Measurements from ENCODE around the gene EHMT1.
A peak's percentile ranks its signal among the peaks of the same experiment; 100 is the strongest.
"Not testable (repeated sequence)": the region's sequence is repeated elsewhere in the genome, so short reads cannot be mapped to it uniquely, and the experiment has no call there.

EHMT1 gene

GRCh38 chr9:137590469-137591383 lies 28.1 kb upstream of the EHMT1 start, which contains the start of gene ZMYND19:
Gene ZMYND19, minus strand, starts transcription at chr9:137590512. Its CDS starts 249 bp downstream, at chr9:137590263.
- DNase-seq: peak; percentile 91

- DNase-seq: no peak
Measured at GRCh38 chr9:137592767-137593166, 26.0 kb upstream of the EHMT1 start.

DNA sequence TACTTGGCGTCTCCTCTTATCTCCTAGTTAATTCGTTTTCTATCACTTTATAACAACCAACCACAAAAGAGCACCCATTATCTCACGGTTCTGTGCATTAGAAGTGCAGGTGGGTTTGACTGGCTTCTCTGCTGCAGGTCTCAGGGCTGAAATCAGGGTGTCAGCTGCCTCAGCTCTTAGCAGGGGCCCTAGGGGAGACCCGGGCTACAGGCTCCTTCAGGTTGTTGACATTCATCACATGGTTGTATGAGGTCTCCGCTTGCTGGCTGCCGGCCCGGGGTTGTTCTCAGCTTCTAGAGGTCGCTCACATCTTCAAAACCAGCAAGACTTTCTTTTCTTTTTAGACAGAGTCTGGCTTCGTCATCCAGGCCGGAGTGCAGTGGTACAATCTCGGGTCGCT lies 25.6 kb upstream of the EHMT1 start:
- DNase-seq: no peak

DNA sequence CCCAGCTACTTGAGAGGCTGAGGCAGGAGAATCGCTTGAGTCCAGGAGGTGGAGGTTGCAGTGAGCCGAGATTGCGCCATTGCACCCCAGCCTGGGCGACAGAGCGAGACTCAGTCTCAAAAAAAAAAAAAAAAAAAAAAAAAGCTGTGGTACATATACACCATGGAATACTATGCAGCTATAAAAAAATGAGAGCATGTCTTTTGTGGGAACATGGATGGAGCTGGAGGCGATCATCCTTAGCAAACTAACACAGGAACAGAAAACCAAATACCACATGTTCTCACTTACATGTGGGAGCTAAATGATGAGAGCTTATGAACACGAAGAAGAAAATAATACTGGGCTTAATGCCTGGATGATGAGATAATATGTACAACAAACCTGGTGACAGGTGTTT lies 22.2 kb upstream of the EHMT1 start:
- DNase-seq: not testable (repeated sequence)

- DNase-seq: no peak
Measured at GRCh38 chr9:137598943-137599342, 19.9 kb upstream of the EHMT1 start.

DNA sequence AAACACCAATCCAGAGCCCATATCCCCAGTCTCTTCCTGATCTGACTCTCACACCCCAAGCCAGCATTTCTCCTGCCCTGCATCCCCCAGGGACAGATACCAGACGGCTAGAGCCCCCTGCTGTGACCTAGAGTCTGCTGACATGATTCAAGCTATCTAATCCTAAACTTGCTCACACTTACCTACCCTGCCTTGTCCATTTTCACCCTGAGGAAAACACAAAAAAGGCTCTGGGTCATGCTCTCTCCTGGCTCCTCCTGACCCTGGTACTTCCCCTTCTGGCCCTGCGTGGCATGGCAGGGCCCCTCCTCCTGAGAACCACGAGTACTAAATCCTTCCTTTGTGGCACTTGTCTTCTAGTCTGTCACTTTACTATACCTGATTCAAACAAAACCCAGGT lies 16.1 kb upstream of the EHMT1 start:
- DNase-seq: no peak

- no peak for DNase-seq
Measured at GRCh38 chr9:137603879-137604278, 14.9 kb upstream of the EHMT1 start.

DNA sequence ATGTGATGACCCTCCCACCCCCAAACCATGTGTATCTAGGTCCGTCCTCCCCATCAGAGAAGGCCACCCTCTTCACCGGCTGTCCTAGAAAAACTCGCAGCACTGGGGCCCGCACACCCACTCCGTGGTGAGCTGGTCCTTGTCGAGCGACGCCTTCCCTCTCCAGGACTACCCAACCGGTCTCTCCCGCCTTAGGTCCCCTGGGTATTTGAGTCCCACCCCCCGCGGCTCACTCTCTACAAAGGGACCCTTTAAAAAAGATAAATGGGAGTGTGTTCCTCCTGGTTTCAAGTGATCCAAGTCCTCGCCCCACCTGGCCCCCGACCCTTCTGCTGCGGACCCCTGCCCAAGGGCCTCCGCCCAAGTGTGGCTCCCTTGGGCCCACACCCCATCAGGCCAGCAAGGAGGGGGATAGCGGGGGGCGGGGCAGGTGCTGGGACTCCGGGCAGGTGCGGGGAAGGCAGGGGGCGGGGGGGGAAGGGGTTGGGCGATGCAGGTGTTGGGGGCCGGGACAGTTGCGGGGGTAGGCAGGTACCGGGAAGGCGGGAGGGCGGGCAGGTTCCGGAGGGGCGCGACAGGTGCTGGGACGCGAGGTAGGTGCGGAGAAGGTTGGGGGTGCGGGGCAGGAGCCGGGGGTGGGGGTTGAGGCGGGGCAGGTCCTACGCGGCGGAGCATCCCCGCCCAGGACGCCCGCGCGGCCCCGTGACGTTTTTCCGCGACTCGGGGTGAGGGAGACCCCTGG lies 14.3 kb upstream of the EHMT1 start:
- no peak for DNase-seq

- DNase-seq: peak; percentile 86
Measured at GRCh38 chr9:137605121-137606004, 13.4 kb upstream of the EHMT1 start, which contains the start of gene ARRDC1. Gene ARRDC1, plus strand, starts transcription at chr9:137605686. Its CDS starts 32 bp downstream, at chr9:137605718.

- DNase-seq: no peak
Measured at GRCh38 chr9:137606005-137606621, 12.7 kb upstream of the EHMT1 start.

GRCh38 chr9:137606734-137607138 lies 12.1 kb upstream of the EHMT1 start:
- DNase-seq: no peak

DNA sequence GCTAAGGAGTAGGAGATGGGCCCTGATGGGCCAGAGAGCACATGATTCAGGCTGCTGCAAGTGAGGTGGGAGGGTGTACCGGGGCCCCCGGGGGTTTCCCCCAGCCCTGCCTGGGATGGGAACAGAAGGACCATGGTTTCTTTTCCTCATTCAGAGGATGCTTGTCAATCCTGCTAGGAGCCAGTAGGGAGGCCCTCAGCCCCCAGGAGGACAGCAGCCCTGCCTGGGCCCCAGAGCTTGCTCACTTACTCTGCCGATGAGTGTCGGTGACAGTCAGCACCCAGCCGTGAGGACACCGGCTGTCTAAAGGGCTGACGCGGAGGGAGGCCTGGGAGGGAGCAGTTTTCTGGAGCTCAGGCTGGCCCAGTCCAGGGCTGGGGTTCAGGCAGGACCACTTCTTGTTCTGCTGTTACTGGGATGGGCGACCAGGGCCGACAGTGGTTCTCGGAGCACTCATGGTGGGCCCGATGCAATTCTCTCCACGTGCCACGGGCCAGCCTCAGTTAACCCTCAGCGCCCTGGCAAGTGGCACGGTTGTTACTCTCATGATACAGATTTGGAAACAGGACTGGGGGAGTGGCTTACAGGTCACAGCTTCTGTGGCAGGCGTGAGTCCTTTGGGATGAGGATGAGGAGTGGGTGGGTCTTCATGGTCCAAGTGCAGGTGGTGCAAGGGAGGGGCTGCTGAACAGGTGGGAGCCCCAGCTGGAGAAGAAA lies 11.5 kb upstream of the EHMT1 start:
- no peak for DNase-seq

DNA sequence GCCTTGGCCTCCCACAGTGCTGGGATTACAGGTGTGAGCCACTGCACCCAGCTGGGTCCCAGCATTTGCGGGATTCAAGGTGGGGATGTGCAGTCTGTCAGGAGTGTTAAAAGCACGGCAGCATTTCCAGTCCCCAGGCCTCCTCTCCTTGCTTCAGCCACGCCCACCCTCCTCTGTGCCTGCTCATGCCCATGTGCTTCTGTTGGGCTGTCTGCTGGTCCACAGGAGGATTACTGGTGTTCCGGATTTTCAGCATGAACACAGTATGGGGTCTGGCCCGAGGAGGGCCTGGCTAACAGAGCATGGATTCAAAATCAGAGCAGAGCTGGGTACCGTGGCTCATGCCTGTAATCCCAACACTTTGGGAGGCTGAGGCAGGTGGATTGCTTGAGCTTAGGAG lies 7.9 kb upstream of the EHMT1 start:
- no peak for DNase-seq

DNA sequence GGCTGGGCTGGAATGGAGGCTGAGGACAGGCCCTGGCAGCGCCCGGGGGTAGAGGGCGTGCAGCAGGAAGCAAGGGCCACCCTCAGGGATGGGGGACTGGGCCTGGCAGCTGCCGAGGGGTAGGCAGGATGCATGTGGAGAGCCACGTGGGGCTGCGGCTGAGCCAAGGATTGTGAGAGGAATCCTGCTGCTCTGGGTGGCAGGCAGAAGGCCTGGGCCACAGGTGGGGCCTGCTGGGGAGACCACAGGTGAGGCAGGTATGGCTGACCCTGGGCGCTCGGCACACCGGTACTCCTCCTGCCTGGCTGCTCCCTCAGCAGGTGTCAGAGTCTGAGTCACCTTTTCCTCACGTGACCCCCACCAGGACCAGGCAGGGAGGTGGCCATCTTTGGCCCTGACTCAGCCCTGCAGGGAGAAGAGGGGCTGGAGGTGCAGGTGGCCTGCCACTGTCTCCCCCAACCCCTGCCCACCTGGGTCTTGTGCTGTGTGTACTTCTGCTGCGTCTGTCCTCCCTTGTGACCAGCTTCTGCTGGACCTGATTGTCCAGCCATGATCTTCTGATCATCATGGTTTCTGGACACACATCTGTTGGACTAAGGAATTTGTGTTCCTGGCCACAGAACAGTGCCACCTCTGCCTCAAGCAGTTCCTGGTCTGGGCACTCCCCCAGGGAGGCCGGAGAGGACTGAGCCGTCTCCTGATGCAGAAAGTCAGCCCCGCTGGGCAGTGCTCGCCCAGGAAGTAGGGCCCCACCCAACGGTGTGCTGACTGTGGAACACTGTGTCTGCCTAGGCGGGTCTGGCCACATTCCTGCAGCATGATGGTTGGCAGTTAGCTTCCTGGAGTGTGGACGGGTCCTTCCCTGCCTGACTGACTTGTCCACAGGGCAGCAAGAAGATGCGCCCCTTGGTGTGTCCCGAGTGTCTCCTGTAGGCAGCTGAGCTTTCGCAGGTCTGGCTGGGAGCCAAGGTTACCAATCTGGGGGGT lies 6.9 kb upstream of the EHMT1 start:
- peak; percentile 70 for DNase-seq

GRCh38 chr9:137612741-137613142 lies 6.1 kb upstream of the EHMT1 start:
- no peak for DNase-seq

GRCh38 chr9:137613259-137613658 lies 5.5 kb upstream of the EHMT1 start:
- no peak for DNase-seq

- DNase-seq: no peak
Measured at GRCh38 chr9:137613738-137614523, 4.9 kb upstream of the EHMT1 start.

DNA sequence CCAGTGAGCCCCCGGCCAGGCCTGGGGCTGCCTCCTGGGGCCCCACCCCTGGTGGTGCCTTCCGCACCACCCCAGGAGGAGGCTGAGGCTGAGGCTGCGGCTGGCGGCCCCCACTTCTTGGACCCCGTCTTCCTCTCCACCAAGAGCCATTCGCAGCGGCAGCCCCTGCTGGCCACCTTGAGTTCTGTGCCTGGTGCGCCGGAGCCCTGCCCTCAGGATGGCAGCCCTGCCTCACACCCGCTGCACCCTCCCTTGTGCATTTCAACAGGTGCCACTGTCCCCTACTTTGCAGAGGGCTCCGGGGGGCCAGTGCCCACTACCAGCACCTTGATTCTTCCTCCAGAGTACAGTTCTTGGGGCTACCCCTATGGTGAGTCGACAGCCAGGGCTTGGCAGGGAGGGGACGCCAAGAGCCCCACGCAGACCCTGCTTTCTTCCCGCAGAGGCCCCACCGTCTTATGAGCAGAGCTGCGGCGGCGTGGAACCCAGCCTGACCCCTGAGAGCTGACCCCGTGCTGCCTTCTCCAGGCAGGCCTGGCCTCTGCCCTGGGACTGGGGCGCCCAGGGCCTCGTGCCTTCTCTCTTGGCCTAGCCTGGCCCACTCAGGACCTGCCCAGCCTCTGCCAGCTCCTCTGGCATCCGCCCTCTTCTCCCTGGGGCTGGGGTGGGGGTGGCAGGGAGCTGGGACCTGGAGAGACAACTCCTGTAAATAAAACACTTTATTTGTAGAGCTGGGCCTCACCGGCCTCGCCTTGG lies 4.0 kb upstream of the EHMT1 start:
- no peak for DNase-seq

- DNase-seq: no peak
Measured at GRCh38 chr9:137615387-137615871, 3.4 kb upstream of the EHMT1 start.

Data from NCI-H510A treated with DMSO at 0.1 percent for 48 hours (cell line).